ENCODE data around the gene HACD4. TPM values are rescaled to one million over a fixed set of nuclear protein-coding genes. Genes with fewer than 3 reads are reported as not detected.

HACD4 gene
- total and polyA plus RNA-seq, 2 of the 13 experiments (the other 11 are each of a cell fraction or from before 2014, with no cell fraction given) = not detected

DNA sequence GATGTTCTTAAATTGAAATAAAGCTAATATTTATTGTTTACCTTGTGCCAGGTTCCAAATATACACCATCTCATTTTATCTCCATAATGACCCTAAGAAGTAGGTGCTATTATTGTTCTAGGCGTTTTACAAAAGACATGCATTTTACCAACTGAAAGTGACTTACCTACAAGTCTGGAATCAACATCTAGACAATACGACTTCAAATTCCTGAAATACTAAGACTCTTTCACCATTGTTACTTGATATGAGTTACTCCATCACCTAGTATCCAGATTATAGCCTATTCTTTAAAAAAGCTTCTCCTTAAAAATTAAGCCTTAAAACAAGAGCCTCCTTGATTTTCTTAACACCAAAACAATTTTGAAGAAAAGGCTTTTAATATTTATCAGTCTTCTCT, 13.3 kb downstream of the HACD4 start:
- Histone ChIP-seq H3K4me2 (ENCODE audit: low read depth, low read length) (no peak overlapping the region), H4K20me1 (ENCODE audit: insufficient read depth, low read length) (no peaks in the 10 kb centered on the region), H3K9me3 (ENCODE audit: low read length) (no peaks in the 10 kb centered on the region), H3K36me3 (replicated peaks in 1 of 2; ENCODE audit: control insufficient read depth in 1 of 2, insufficient read depth in 2 of 2, low read length in 2 of 2) (no peaks in the 10 kb centered on the region), H3K4me1 (ENCODE audit: insufficient read depth, low read length) (no peaks in the 10 kb centered on the region), H2AFZ (ENCODE audit: low read length) (no peak overlapping the region), H3K27me3 (ENCODE audit: control insufficient read depth in 1 of 2, insufficient read depth in 2 of 2, low read length in 2 of 2) (no peaks in the 10 kb centered on the region), H3K9ac (ENCODE audit: insufficient read depth, low read depth, low read length) (no peak overlapping the region), H3K79me2 (ENCODE audit: insufficient read depth, low read length) (no peaks in the 10 kb centered on the region), H3K27ac (ENCODE audit: extremely low read length, insufficient read depth, low read length) (no peak overlapping the region), H3K4me3 (replicated peaks in 1 of 3; ENCODE audit: insufficient read depth in 1 of 3, low read depth in 2 of 3, low read length in 3 of 3) (no peak overlapping the region)
- DNase-seq (ENCODE audit: low spot score) (no peak), ATAC-seq (no peak), FAIRE-seq (no peak)
- CTCF ChIA-PET (ENCODE audit: low intra/inter-chr PET ratio, low total read pairs) = no interaction called here
- POLR2A ChIA-PET = no interaction called here
- TF ChIP-seq, protein P1, sequence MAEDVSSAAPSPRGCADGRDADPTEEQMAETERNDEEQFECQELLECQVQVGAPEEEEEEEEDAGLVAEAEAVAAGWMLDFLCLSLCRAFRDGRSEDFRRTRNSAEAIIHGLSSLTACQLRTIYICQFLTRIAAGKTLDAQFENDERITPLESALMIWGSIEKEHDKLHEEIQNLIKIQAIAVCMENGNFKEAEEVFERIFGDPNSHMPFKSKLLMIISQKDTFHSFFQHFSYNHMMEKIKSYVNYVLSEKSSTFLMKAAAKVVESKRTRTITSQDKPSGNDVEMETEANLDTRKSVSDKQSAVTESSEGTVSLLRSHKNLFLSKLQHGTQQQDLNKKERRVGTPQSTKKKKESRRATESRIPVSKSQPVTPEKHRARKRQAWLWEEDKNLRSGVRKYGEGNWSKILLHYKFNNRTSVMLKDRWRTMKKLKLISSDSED (CRISPR knock-in tag; IDR thresholded peaks at IDR 0.05) = no peak
- TF ChIP-seq RARA (CRISPR knock-in tag; IDR thresholded peaks at IDR 0.05) (no peak), HNRNPK (IDR thresholded peaks at IDR 0.05; ENCODE audit: low read depth, low read length, poor library complexity, severe bottlenecking) (no peak), ZNF780A (CRISPR knock-in tag; IDR thresholded peaks at IDR 0.05) (no peak), SSRP1 (CRISPR knock-in tag; IDR thresholded peaks at IDR 0.05) (no peak), ZFP41 (CRISPR knock-in tag; IDR thresholded peaks at IDR 0.05; ENCODE audit: borderline replicate concordance) (no peak), ZNF160 (CRISPR knock-in tag; IDR thresholded peaks at IDR 0.05) (no peak), GPN1 (CRISPR knock-in tag; IDR thresholded peaks at IDR 0.05; ENCODE audit: borderline replicate concordance) (no peak), NFATC3 (CRISPR knock-in tag; IDR thresholded peaks at IDR 0.05) (no peak), BHLHE40 (IDR thresholded peaks at IDR 0.05; ENCODE audit: low read length) (no peak), TBX3 (IDR thresholded peaks at IDR 0.05; ENCODE audit: borderline replicate concordance) (no peak)
- TF ChIP-seq, protein P2, sequence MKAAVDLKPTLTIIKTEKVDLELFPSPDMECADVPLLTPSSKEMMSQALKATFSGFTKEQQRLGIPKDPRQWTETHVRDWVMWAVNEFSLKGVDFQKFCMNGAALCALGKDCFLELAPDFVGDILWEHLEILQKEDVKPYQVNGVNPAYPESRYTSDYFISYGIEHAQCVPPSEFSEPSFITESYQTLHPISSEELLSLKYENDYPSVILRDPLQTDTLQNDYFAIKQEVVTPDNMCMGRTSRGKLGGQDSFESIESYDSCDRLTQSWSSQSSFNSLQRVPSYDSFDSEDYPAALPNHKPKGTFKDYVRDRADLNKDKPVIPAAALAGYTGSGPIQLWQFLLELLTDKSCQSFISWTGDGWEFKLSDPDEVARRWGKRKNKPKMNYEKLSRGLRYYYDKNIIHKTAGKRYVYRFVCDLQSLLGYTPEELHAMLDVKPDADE (CRISPR knock-in tag; IDR thresholded peaks at IDR 0.05) = no peak
- TF ChIP-seq, protein P3, sequence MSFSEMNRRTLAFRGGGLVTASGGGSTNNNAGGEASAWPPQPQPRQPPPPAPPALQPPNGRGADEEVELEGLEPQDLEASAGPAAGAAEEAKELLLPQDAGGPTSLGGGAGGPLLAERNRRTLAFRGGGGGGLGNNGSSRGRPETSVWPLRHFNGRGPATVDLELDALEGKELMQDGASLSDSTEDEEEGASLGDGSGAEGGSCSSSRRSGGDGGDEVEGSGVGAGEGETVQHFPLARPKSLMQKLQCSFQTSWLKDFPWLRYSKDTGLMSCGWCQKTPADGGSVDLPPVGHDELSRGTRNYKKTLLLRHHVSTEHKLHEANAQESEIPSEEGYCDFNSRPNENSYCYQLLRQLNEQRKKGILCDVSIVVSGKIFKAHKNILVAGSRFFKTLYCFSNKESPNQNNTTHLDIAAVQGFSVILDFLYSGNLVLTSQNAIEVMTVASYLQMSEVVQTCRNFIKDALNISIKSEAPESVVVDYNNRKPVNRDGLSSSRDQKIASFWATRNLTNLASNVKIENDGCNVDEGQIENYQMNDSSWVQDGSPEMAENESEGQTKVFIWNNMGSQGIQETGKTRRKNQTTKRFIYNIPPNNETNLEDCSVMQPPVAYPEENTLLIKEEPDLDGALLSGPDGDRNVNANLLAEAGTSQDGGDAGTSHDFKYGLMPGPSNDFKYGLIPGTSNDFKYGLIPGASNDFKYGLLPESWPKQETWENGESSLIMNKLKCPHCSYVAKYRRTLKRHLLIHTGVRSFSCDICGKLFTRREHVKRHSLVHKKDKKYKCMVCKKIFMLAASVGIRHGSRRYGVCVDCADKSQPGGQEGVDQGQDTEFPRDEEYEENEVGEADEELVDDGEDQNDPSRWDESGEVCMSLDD (CRISPR knock-in tag; IDR thresholded peaks at IDR 0.05; ENCODE audit: borderline replicate concordance) = no peak
- in situ Hi-C loops (cut with HindIII; ENCODE audit: extremely low pct_ligation_motif_present, low pct_unique_long_range_greater_than_20kb) (no loop called here), intact Hi-C loops (cut with micrococcal nuclease; ENCODE audit: unreplicated experiment) (no loop called here)
- BruUV-seq (replicated peaks) = no TSS peak
- WGBS (ENCODE audit: low lambda C conversion rate) = 37% methylated on average over 2 of the region's 2 CpGs
